ENCODE results near the gene ARX.

Gene ARX

GRCh38 chrX:25016938-25017598 is 1.3 kb upstream of the ARX start:
- no peak for DNase-seq (ENCODE audit: low read depth in 2 of 2)

DNA sequence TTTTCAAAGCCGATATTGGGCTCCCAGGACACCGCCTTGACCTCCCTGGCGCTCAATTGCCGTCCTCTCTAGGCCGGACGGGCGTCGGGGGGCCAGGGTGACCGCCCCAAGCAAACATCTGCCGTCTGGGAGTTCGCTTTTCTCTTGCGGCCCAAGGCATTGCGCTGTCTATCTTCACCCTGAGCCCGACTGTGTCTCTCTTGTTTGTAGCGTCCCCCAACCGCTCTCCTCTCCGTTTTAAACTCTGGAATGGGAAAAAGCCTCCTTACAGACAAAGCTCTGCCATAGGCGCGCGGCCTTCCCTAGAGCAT is 551 bp upstream of the ARX start:
- DNase-seq (ENCODE audit: low read depth in 2 of 2), result no peak

GRCh38 chrX:25014366-25014838 is 1.4 kb downstream of the ARX start:
- DNase-seq (ENCODE audit: low read depth in 2 of 2), result no peak

DNA sequence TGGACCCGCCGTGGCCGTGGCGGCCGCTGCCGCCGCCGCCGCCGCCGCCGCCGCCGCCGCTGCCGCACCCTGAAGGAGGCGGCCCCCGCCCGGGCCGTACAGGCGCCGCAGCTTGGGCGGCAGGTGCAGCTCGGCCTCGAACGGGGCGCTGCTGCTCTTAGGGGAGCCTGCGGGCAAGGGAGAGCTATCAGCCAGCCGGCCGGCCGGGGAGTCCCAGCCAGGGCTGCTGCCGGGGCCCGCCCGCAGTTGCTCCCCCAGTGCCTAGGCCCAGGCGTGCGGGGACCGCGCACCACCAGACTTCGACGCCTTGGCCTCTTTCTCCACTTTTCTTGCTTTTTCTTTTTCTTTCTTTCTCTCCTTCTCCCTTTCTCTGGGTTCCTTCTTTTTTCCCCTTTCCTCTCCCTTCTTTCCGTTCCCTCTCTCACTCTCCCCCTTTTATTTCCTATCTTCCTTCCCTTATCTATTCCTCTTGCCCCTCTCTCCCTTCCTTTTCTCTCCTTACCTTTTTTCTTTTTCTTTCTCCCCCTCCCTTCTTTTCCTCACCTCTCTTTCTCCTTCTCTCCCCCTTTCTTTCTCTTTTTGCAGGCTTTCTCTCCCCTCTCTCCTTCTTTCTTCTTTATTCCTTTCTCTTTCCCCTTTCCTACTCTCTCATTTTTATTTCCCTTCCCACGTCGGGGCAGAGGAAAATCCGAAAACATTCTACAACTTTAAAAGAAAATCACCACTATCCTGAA is 2.0 kb downstream of the ARX start:
- no peak for DNase-seq (ENCODE audit: low read depth in 2 of 2)

DNA sequence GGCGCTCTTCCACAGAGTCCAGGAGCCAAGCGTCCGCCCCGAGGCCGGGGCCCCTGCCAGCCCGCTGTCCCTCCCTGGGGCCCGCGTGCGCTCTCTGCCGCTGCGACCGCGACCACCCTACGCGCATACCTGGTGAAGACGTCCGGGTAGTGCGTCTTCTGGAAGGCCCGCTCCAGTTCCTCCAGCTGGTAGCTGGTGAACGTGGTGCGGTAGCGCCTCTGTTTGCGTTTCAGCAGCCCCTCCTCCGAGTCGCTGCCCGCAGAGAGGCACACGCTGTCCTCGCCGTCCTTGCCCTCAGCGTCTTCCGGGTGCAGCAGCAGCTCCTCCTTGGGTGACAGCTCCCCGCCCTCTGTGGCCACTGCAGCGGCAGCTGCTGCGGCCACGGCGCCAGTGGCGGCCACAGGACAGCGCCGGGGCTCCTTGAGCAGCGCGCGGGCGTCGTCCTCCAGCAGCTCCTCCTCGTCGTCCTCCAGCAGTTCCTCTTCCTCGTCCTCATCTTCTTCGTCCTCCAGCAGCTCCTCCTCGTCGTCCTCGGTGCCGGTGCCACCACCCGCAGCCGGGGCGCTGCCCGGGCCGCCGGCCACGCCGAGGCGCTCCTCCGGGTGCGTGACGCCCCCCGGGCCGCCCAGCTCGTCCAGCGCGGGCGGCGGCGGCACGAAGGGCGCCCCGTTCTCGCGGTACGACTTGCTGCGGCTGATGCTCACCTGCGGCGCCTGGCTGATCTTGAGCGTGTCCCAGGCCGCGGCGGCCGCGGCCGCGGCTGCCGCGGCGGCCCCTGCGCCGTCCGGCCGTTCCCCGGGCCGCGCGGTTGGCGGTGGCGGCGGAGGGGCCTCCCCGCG is 2.8 kb downstream of the ARX start:
- no peak for DNase-seq (ENCODE audit: low read depth in 2 of 2)

- no peak for DNase-seq (ENCODE audit: low read depth in 2 of 2)
Observed at GRCh38 chrX:25012433-25012735, 3.4 kb downstream of the ARX start.

DNA sequence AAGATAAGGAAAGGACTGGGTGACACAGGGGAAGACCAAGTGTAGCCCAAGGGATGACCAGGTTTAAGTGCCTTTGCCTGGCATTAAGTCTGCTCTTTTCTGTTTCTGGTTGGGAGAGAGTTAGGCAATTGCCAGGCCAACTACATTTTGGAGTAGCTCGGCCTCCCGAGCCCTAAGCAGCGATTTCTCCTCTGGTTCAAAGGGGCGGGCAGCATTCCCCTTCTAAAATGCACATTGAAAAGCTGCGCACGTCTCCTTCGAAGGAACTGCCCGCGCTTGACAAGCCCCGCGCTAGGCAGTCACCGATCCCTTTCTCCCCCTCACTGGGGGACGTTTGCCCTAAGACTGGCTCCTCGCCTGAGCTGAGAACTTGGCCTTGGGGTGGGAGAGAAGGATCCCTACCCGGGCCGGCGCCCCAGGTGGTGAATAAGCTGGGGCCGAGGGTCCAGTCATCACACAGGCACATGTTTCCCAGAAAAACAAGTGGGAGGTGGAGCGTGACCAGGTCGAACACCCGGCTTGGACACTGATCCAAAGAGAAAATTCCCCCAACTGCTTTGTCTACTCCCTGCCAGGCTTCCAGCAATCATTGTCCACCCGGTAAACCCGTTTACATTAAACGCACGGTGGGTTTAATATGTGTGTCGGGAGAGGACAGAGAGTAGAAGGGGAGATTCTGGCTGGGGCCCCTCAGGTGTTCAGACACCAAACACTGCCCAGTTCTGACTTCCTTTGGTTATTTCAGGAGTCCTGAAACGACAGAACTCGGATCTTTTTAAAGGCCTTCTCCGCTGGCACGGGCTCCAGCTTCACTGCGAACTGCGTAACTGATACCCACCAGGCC is 4.0 kb downstream of the ARX start:
- no peak for DNase-seq (ENCODE audit: low read depth in 2 of 2)

DNA sequence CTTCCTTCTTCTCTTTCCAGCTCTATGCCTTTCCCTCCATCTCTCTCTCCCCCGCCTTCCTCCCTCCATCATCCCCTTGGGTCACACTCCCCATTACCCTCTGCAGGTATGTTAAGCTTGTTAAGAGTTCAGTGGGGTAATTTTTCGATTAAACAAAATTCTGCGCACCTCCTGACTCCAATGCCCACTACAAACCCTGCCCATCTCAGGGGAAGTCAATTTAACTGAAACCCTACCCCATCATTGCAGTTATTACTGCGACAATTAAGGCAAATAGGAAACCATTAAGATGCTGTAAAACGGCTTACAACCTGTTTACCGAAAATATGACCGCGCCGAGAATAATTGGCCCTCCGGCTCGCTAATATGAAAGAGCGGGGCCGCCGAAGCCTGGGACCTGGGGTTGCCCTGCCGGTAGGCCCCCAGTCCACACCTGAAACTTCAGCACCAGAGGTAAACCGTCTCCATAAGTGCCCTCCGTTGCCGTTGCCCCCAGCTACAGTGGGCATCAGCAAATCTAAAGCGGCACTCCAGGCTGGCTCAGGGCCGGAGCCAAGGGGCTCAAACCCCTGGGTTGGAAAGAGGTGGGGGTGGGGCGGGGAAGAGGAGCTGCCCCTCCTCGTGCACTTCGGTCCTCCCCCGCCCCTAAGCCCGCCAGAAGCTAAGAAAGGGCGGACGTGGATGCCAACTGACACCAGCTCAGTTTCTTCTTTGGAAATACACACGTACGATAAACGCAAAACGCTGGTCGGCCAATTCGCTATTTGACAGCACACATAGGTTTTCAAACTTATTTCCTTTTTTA is 4.8 kb downstream of the ARX start:
- DNase-seq (ENCODE audit: low read depth in 2 of 2), result no peak

DNA sequence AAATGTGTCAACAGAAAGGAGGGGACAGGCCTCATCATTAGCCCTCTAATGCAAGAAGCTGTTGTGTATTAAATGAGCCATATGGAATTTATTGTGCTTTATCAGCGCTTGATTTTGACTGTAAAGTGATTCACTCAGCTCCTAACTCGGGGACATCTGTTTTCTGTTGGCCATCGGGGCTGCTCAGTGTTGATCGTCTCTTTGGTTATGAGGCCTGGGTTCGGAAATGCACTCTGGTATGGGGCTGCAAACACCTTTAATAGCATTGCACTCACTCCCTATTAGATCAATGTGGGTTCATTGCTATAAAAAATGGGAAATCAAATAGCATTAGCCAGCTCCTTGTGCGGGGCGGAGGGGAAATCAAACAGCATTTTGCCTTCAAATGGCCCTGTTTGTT is 6.4 kb downstream of the ARX start:
- no peak for DNase-seq (ENCODE audit: low read depth in 2 of 2)

DNA sequence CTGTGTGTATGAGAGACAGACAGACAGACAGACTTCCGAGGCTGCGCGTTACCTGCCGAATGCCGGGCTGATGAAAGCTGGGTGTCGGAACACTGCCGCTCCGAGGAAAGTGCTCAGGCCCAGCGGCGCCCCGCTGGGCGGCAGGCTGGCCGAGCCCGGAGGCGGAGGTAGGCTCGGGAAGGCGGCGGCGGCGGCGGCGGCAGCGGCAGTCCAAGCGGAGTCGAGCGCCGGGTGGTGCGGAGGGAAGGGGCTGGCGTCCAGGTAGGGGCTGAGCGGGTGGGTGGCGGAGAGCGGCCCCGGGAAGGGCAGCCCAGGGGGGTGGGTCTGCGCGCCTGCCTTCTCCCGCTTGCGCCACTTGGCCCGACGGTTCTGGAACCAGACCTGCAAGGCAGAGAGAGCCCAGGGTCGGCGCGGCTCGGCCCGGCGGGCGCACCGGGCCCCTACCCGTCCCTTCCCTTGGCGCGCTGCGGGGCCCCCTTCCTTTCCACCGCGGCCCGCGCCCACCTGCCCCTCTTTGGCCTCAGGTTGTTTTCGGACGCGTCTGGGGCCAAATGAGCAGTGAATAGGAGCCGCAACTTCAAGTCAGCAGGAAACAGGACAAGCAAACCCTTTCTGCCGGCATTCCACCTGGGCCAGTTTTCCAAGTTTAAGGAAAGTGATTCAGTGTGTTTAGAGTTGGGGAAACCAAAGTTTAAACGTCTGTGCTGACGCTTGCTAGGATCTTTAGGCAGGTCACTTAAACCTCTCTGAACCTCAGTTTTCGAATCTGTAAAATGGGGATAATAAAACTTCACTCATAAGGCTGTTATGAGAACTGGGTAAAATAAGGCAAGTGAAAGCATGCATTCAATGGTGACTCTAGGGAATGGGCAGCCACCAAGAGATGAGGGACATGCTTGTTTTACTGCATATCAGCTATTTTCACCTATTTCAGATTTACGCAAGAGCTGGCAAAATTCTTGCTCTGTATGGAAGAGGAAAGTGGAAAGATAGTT is 8.4 kb downstream of the ARX start:
- DNase-seq (ENCODE audit: low read depth in 2 of 2), result no peak

DNA sequence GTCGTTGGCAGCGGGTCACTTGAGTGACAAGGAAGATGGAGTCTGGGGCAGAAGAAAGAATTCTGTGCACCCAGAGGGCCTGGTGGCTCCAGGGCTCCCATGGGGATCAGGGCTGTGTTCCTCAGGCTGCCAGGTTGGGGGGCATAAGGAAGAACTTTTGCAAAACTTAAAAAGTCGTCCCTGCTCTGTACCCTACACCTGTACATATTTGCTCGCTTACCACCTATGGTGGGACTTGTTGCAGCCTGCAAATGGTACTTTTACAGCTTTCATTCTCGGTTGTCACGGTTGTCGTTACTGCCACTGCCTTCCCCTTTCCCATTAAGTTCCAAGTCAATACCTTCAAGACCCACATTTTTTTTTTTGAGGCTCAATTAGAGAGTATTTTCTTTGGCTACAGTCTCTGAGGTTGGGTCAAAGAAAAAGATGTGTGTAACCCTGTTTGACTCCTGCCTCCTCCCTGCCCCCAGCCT is 9.1 kb downstream of the ARX start:
- DNase-seq (ENCODE audit: low read depth in 2 of 2), result no peak

GRCh38 chrX:25005382-25006185 is 10.2 kb downstream of the ARX start:
- DNase-seq (ENCODE audit: low read depth in 2 of 2), result no peak

DNA sequence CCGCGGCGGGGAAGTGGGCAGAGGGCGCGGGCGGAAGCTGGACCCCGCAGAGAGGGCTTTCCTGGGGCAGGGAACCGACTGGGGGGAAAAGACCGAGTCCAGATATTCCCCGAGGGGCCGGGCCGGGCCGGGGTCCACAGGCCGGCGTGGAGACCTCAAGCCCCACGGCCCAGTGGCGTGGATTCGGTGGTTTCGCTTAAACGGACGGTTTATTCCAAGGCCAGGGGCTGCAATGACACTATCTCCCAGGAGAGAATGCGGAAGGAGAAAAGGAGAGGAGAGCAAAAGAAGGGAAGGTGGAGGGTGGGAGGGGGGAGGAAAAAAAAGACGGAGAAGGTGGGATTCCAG is 10.8 kb downstream of the ARX start:
- no peak for DNase-seq (ENCODE audit: low read depth in 2 of 2)

- no peak for DNase-seq (ENCODE audit: low read depth in 2 of 2)
Observed at GRCh38 chrX:25004485-25005032, 11.2 kb downstream of the ARX start.

- DNase-seq (ENCODE audit: low read depth in 2 of 2), result no peak
Observed at GRCh38 chrX:25004040-25004439, 11.7 kb downstream of the ARX start.

- DNase-seq (ENCODE audit: low read depth in 2 of 2), result no peak
Observed at GRCh38 chrX:25003066-25003849, 12.5 kb downstream of the ARX start.

GRCh38 chrX:25002661-25003020 is 13.1 kb downstream of the ARX start:
- no peak for DNase-seq (ENCODE audit: low read depth in 2 of 2)
